AG09309 (cell line): ENCODE results near the gene KATNB1.

Experiments
- DNase-seq: peaks from one replicate; pipeline ENCODE4 v3.0.0-alpha.2; 2010; ENCODE audit warnings: low read depth
- H3K4me3 ChIP-seq: 2 replicates; pipeline ENCODE4 v1.5.1; 2011; ENCODE audit warnings: mild to moderate bottlenecking, low read depth, low read length, moderate library complexity; ENCODE audit not compliant: control insufficient read depth
- CTCF ChIP-seq: IDR thresholded peaks from 2 replicates; pipeline ENCODE4 v1.5.1; 2011; ENCODE audit warnings: mild to moderate bottlenecking, low read depth, low read length, inconsistent platforms; ENCODE audit not compliant: insufficient read depth, control insufficient read depth; ENCODE audit errors: missing control alignments

Gene KATNB1

GRCh38 chr16:57701759-57702371, 33.7 kb upstream of the KATNB1 start:
- H3K4me3 ChIP-seq: no peak overlapping the region
- TF ChIP-seq CTCF: no peak
- DNase-seq: no peak

- TF ChIP-seq CTCF: no peak
- no peak for DNase-seq
- H3K4me3 ChIP-seq: no peak overlapping the region
Measured at GRCh38 chr16:57703416-57704010, 32.1 kb upstream of the KATNB1 start.

- no peak for TF ChIP-seq CTCF
- DNase-seq: no peak
- H3K4me3 ChIP-seq: no peak overlapping the region
Measured at GRCh38 chr16:57704011-57704904, 31.3 kb upstream of the KATNB1 start.

- DNase-seq: no peak
- H3K4me3 ChIP-seq: no peak overlapping the region
- no peak for TF ChIP-seq CTCF
Measured at GRCh38 chr16:57704905-57705852, 30.4 kb upstream of the KATNB1 start.

- TF ChIP-seq CTCF: no peak
- DNase-seq: no peak
- no peak overlapping the region for H3K4me3 ChIP-seq
Measured at GRCh38 chr16:57706717-57707116, 28.9 kb upstream of the KATNB1 start.

- H3K4me3 ChIP-seq: no peak overlapping the region
- no peak for TF ChIP-seq CTCF
- no peak for DNase-seq
Measured at GRCh38 chr16:57707331-57707730, 28.2 kb upstream of the KATNB1 start.
